Sciatic nerve (tissue), 2 donors: ENCODE data around the gene CYFIP2. TPM values are rescaled to one million over a fixed set of nuclear protein-coding genes. Genes with fewer than 3 reads are reported as not detected.

Experiments
- ATAC-seq: fragments of 200-7000 bp; cut with Tn5 transposase; one replicate; pipeline ENCODE4 v1.9.1; 2020; ENCODE audit warnings: mild to moderate bottlenecking, moderate library complexity
- DNase-seq: peaks from one replicate; pipeline ENCODE4 v3.0.0-alpha.2; 2020; ENCODE audit warnings: low spot score
- intact Hi-C: fragments of 100-400 bp; cut with DNase I; formaldehyde crosslinking; loops from one replicate; pipeline ENCODE4 v1.14.2; 2022
- total RNA-seq: library from RNA; stranded (reverse); fragmentation: NEBNext Ultra II Directional; extraction: Animal tissue kit (Norgen Biotek cat#: 25700); gene quantifications from one replicate; pipeline ENCODE4 v1.2.1, GENCODE V29; 2021
- donor health status: DM: no; HTN: no; CAD: no.
- donor health status: DM: no; HTN: no; CAD: no.

Gene CYFIP2
- total RNA-seq, 1 donor from 2014 or later = 23.6 TPM

DNA sequence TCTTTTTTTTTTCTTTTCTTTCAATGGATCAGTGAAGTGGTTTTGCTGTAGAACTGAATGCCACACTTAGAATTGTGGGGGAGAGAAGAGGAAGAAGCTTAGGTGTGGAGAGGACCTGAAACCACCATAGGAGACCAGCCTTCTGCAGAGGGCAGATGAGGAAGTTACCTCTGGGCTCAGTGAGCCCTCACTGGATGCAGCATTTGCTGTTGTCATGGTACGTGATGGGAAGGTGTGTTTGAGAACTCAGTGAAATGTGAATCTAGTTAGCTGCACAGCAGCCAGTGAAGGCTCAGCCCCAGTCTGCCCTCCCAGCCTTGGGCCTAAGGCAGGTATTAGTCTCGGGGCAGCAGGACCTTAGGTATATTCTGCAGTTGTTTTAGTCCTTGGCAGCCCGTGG, 17.5 kb downstream of the CYFIP2 start:
- intact Hi-C loops = no loop called here
- ATAC-seq (no peak), DNase-seq (no peak)

GRCh38 chr5:157284458-157285212, 18.7 kb downstream of the CYFIP2 start:
- DNase-seq (no peak), ATAC-seq (no peak)
- intact Hi-C loops = no loop called here

DNA sequence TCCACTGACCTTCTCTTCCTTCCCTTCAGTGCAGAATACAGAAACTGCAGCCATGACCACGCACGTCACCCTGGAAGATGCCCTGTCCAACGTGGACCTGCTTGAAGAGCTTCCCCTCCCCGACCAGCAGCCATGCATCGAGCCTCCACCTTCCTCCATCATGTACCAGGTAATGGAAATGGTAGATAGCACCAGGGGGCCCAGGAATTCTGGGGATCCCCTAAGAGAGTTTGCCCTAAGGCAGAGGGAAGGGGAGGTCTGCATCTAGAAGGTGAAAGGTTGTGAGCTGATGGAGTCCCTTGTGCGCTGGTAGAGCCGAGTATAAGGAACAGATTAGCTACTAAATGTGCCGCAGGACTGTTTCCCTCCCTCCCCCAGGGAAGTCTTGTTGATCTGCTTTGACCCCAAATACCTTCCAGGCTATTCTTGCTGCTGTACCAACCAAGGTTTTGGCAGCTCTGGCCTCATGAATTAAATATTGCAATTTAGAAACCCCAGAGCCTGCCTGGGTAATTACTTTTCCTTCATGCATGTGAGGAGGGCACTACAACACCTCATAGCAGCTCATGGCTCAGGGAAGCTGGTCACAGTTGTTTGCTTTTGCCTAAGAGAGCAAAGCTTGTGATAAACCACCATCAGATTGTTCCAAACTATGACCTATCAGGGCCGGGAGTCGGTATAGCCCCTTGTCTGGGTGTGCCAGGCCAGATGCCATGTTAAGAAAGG, 19.6 kb downstream of the CYFIP2 start:
- DNase-seq (no peak), ATAC-seq (no peak)
- intact Hi-C loops = no loop called here

GRCh38 chr5:157286761-157287211, 20.9 kb downstream of the CYFIP2 start:
- DNase-seq (no peak), ATAC-seq (no peak)
- intact Hi-C loops = no loop called here

DNA sequence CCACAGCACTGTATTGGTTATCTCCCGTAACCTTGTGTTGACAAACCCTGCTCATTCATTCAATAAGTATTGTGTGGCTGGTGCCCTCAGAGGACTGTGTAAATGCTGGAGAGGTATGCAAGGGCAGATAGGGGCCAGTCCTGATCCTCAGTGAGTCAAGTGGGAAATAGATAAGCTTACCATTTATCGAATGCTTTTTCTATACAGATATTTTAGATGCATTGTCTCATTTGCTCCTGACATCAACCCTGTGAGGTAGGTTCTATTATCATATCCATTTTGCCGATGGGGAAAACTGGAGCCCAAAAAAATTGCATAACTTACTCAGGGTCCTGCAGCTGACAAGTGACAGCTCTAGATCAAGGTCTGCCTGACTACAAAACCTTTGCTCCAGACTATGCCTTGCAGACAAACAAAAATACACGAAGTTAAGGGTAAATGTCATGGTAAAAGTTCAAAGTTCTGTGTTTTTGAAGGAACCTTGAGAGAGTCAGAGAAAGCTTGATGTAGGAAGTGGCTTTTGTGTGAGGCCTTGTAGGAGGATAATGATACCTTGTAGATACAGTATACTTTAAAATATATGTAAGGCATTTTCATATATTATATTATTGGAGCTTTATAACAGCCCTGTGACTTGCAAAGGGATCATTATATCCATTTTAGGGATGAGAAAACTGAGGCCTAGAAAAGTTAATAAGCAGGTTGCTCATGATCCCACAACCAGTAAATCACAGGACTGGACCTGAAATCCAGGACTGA, 22.7 kb downstream of the CYFIP2 start:
- ATAC-seq = no peak
- no peak for DNase-seq
- intact Hi-C loops = no loop called here

DNA sequence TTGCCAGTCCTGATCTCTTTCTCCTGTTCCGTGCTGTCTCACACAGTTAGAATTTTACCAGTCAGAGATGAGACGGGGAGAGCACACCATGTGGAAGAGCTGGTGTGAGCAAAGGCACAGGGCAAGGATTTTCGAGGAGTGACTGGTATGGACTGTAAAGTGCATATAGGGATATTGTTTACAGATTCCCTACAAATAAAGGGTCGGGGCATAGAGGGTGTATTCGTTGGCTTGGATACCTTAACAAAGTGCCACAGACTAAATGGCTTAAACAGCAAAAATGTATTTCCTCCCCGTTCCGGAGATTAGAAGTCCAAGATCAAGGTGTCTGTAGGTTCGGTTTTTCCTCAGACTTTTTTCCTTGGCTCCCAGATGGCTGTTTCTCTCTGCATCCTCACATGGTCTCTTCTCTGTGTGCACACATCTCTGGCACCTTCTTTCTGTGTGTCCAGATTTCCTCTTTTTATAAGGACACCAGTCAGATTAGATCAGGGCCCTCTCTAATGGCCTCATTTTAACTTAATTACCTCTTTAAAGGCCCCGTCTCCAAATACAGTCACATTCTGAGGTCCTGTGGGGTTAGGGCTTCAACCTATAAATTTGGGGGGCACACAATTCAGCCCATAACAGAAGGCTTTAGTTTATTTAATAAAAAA, 23.4 kb downstream of the CYFIP2 start:
- no peak for ATAC-seq
- intact Hi-C loops = no loop called here
- DNase-seq = no peak

GRCh38 chr5:157290156-157290980, 24.4 kb downstream of the CYFIP2 start:
- no peak for ATAC-seq
- intact Hi-C loops = no loop called here
- DNase-seq = no peak

DNA sequence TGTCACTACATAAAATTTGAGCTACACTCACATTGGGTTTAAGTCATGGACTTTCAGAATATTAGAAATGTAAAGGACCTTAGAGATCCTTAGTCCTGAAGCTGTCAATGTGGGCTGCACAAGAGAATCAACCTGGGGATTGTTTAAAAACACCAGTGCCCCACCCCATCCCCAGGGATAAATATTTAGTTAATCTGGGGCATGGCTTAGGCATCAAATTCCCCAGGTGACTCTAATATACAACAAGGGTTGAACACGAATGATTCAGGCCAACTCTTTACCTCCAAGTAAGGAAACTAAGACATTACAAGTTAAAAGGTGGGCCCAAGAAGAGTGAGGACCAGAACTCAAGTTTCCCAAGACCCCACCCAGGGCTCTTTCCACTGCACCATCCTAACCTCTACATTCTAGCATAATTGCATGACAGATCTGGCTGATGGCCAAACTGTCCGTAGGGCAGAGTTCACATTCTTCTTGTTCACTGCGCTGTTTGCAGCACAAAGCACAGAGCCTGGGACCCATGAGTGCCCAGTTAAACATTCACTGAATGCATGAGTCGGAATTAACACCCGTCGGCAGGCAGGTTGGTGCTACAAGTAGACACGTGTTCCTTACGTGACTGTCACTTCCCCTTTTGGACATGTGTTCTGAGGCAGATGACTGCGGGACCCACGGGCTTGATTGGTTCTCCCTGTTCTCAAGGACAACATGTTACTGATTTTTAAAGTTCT, 25.2 kb downstream of the CYFIP2 start:
- DNase-seq = no peak
- ATAC-seq = no peak
- intact Hi-C loops = no loop called here

- ATAC-seq = no peak
- intact Hi-C loops = no loop called here
- DNase-seq = no peak
These were observed 26.7 kb downstream of the CYFIP2 start for GRCh38 chr5:157292599-157292998.

DNA sequence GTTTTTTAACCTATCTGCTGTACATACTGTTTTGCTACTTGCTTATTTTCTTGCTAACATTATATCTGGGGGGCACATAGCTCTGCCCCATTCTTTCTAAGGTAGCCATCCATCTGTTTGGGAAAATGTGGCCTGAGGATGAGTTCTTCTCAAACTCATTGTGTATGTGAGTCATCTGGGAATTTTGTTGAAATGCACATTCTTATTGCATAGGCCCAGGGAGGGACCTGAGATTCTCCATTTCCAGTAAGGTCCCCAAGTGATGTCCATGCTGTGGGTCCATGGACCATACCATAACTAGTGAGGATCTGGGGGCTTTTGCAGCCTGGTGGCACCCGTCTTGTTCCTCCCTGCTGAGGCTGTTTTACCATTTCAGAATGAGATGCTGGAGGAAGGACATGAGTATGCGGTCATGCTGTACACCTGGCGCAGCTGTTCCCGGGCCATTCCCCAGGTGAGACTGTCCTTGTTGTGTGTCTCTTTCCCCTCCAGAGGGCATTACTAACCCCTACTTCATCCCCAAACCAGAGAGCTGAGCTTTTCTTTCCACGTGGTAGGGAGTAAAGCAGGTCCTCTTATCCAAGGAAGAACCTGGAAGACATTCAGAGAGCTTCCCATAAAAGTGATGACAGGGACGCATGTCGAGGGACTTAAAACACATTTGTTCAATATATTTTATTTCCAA, 28.6 kb downstream of the CYFIP2 start:
- DNase-seq (no peak), ATAC-seq (no peak)
- intact Hi-C loops = no loop called here

- ATAC-seq (no peak), DNase-seq (no peak)
- intact Hi-C loops = no loop called here
These were observed 29.3 kb downstream of the CYFIP2 start for GRCh38 chr5:157295247-157295646.

DNA sequence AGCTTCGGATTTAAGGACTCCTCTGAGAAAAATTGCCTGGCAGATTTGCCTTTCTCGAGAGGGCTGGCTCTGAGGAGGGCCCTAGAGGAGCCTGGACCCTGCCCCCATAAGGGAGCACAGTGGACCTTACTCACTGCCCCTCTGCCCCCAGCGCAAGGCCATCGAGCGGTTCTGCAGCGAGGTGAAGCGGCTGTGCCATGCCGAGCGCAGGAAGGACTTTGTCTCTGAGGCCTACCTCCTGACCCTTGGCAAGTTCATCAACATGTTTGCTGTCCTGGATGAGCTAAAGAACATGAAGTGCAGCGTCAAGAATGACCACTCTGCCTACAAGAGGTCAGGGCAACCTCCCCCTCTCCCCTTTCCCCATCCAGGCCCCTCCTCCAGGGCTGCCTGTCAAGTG, 34.6 kb downstream of the CYFIP2 start:
- intact Hi-C loops = no loop called here
- DNase-seq (no peak), ATAC-seq (no peak)

- DNase-seq (no peak), ATAC-seq (no peak)
- intact Hi-C loops = no loop called here
These were observed 35.1 kb downstream of the CYFIP2 start for GRCh38 chr5:157301066-157301465.

DNA sequence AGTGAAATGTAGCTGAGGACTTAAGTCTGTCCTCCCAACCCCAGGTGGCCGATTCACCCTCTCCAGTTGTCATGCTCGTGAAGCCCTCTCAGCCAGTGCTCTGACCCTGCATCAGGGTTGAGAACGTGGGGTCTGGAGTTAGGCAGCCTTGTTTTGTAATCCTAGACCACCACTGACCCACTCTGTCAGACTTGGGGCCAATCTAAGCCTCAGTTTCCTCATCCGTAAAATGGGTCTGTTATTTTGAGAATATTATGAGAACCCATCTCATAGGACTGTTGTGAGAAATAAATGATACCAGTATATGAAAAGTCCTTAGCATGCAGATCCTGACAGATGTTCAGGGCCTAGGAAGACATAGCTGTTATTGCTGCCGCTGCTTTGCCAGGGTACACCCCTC, 37.1 kb downstream of the CYFIP2 start:
- DNase-seq (no peak), ATAC-seq (no peak)
- intact Hi-C loops = no loop called here

GRCh38 chr5:157303667-157304327, 37.9 kb downstream of the CYFIP2 start:
- ATAC-seq = no peak
- intact Hi-C loops = no loop called here
- no peak for DNase-seq

DNA sequence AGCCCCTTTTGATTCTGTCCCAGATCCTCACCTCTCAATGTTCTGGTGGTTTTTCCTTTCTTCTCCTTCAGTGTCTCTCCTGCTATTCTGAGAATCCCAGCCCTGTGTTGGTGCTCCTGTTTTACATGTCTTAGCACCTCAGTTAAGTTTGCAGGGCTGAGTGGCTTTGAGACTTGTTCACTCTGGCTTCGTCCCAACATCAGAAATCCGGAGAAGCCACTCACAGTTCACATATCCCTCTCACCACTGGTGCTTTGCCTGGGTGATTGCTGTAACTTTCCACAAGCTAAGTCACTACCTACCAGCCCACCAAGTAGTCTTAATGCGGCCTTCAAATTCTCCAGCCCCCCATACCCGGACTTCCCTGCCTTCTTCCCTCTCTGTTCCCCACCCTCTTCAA, 40.2 kb downstream of the CYFIP2 start:
- ATAC-seq (no peak), DNase-seq (no peak)
- intact Hi-C loops = no loop called here
